ENCODE results near the gene MTHFR. TPM values are rescaled to one million over a fixed set of nuclear protein-coding genes. Genes with fewer than 3 reads are reported as not detected.
A peak's percentile ranks its signal among the peaks of the same experiment; 100 is the strongest.

Gene MTHFR
- total RNA-seq, 1 experiment from 2014 or later, result 22.6 TPM

- TF ChIP-seq ARID4B (CRISPR knock-in tag; IDR thresholded peaks at IDR 0.05; ENCODE audit: borderline replicate concordance), result no peak
- TF ChIP-seq ZNF671 (CRISPR knock-in tag; IDR thresholded peaks at IDR 0.05), result no peak
- TF ChIP-seq ELF4 (CRISPR knock-in tag; IDR thresholded peaks at IDR 0.05; ENCODE audit: low read depth), result no peak
- no peak for TF ChIP-seq ZNF263 (CRISPR knock-in tag; IDR thresholded peaks at IDR 0.05; ENCODE audit: low read depth)
- TF ChIP-seq PRDM15 (CRISPR knock-in tag; IDR thresholded peaks at IDR 0.05), result no peak
- no peak for TF ChIP-seq ESRRA (CRISPR knock-in tag; IDR thresholded peaks at IDR 0.05; ENCODE audit: borderline replicate concordance)
- TF ChIP-seq SMAD3 (CRISPR knock-in tag; IDR thresholded peaks at IDR 0.05; ENCODE audit: borderline replicate concordance), result no peak
- no peak for TF ChIP-seq JAZF1 (CRISPR knock-in tag; IDR thresholded peaks at IDR 0.05)
These were observed 29.9 kb upstream of the MTHFR start (continued) for GRCh38 chr1:11835441-11836225.

GRCh38 chr1:11833900-11834299, 28.1 kb upstream of the MTHFR start:
- Mint-ChIP-seq H3K4me3 (no peak overlapping the region), H3K9me3 (no peaks in the 10 kb centered on the region), H3K4me1 (no peaks in the 10 kb centered on the region), H3K27me3 (ENCODE audit: low read depth) (no peaks in the 10 kb centered on the region), H3K27ac (peak overlapping the region; percentile 54; the same call in 1 of the 2 replicates), H3K36me3 (peaks cover 65% of the 10 kb centered on the region)
- ChIA-PET POLR2A (no interaction called here), CTCF (no interaction called here)
- no peak for ATAC-seq
- DNase-seq (ENCODE audit: low spot score), result no peak
- TF ChIP-seq NFYB (CRISPR knock-in tag; conservative IDR thresholded peaks at IDR 0.05; ENCODE audit: low read depth) (no peak), AFF4 (CRISPR knock-in tag; IDR thresholded peaks at IDR 0.05; ENCODE audit: borderline replicate concordance) (no peak), PRRX2 (CRISPR knock-in tag; IDR thresholded peaks at IDR 0.05) (no peak), JAZF1 (CRISPR knock-in tag; IDR thresholded peaks at IDR 0.05) (no peak), ETV6 (CRISPR knock-in tag; IDR thresholded peaks at IDR 0.05) (no peak), GABPB1 (CRISPR knock-in tag; IDR thresholded peaks at IDR 0.05) (no peak), E2F5 (CRISPR knock-in tag; IDR thresholded peaks at IDR 0.05) (no peak), ZNF317 (CRISPR knock-in tag; IDR thresholded peaks at IDR 0.05; ENCODE audit: borderline replicate concordance, low read depth) (no peak), FOXJ3 (CRISPR knock-in tag; IDR thresholded peaks at IDR 0.05; ENCODE audit: borderline replicate concordance) (no peak), RORB (CRISPR knock-in tag; IDR thresholded peaks at IDR 0.05) (no peak), SMAD3 (CRISPR knock-in tag; IDR thresholded peaks at IDR 0.05; ENCODE audit: borderline replicate concordance) (no peak)

All from WTC11 (cell line).